Embryonic facial prominence (tissue), 1 donor: ENCODE results near the gene SH3RF1.

Experiments
- DNase-seq: peaks from one replicate; pipeline ENCODE4 v3.0.0-alpha.2; 2016; ENCODE audit errors: extremely low spot score

The SH3RF1 gene

DNA sequence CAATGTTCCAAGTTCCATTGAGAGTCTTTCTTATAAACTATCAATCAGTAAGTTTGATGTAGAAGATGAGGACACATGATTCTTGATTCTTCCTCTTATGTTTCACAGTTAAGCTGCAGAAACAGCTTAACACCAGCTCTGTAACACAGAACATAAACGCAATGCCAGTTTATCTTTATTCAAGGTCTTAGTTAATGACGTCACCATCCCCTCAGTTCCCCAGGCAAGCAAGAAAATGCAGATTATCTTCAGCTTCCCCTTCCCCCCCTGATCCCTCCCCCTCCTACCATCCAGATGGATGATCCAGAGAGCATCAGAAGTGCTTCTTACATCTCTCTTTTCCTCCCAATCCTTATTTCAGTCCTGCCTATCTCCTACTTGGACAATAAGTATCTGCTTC lies 4.4 kb upstream of the SH3RF1 start:
- DNase-seq, result no peak

DNA sequence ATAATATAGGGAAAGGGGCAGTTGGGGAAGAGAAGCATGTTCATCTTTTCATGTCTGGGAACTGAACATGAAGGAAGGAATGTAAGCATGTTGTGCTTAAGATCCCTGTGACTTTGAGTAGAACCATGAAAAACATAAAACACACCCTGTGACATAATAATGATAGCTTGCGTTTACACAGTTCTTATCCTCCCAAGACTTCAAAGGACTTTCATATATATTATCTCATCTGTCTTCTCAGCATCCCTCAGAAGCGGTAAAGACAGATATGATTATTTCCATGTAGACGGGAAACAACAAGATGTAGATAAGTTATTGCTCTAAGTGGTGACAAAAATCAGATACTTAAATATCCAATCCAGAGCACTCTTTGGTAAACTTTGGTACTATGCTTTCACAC lies 3.3 kb upstream of the SH3RF1 start:
- no peak for DNase-seq

DNA sequence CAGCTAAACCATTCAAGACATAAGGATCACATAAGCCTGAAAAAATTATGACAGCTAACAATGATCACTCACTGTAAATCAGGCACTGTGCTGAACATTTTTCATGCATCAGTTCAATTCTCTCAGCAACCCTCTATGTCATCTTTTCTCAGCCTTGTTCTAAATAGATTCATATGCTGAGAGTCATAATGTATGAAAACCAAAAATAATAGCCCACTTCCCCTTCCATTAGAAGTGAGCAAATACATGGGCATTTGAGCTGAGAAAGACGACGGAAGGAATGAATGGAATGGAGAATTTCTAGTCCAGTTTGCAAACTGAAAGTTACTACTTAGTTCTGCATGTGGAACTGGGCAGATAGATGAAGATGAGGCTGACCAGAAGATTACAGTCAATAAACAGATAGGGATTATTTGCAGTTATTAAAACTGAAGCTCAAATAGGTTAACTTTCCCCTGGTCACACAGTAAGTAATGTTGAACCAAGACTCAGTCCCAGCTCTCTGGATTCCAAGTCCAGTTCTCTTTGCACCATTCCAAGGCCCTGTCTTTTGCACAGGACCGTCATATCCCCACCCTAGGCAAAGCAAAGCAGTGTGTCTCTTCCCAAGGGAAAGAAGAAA lies 1.6 kb upstream of the SH3RF1 start:
- peak; percentile 40 for DNase-seq

DNA sequence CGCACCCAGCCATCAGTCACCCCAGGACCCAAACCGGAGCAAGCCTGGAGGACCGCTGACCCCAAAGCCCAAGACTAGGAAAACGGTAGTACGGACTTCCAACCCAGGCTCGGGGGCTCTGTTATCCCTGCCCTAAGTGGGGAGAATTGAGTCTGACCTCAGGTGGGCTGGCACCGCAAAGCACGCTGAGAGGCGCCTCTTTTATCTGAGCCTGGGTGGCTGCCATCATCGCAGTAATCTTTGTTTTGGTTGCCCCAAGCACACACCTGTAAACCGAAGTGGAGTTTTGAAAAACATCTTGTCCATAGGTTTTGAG lies 894 bp upstream of the SH3RF1 start:
- no peak for DNase-seq

DNA sequence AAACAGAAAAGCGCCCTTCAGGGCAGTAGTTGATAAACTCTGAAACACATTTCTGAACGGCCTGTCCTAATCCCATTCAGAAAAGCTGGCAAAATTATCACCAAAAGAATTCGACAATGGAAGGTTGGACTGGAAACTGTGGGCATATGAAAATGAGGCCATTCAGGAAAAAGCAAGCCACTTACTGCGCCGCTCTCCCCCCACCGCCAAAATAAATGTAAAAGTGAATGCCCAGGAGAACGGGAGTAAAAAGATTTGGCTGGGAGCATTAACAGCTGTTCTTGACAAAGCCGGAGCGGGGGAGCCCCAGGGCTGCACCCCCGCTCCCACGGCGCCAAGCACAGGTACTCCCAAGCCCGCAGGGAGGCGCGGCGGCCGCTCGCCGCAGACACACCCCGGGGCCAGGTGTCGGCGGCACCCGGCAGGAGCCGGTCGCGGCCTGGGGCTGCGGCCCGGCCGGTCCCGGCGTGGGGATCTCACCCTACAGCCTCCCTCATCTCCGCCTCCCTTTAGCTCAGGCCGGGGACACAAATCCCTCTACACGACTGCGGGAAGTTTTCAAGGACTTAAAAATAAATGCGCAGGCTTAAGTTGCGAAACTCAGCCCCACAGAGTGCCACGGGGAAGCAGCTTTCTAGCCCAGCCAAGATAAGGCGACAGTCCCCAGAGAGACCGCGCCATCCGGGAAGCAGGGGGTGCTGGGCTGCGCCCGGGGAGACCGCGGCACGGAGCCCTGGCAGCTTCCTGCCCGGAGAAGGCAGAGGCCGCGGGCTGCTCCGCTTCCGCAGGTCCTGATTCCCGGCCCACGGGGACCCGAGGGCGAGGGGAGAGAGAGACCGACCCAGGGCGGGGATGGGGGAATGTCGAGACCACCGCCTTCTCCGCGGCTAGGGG lies 593 bp downstream of the SH3RF1 start:
- peak; percentile 22 for DNase-seq

DNA sequence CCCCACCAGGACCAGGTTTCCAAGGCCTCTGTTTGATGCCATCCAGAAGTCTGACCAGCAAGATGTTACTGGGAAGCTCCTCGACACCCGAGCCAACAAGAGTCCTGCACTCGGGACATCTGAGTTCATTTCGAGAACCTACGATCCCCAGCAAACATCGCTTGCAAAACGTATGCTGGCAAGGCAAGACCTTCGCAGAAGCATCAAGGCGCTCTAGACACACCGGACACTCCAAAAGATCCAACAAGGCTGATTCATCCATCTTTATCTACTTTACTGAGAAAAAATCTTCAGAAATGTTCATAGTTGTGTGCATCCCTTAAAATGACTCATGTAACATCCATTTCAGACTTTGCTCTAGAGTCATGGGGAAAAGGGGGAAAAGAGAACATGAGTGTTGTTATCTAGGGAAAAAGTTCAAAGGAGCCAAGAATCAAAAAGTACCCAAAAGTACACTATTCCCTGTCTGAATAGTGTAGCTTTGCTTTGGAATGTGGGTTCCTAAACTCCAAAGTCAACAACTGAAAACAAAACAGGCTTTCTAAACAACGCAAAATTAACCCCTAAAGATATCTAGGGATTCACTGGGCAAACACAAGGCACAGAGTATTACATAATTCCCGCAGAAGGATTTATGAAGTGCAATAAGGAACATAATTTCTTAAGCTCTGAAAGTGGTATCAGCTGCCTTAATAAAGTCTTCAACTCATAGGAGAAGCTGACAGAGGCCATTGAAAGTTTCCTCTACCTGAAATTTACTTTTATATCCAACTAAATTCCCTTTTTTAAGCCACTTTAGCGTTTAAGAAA lies 1.6 kb downstream of the SH3RF1 start:
- no peak for DNase-seq

DNA sequence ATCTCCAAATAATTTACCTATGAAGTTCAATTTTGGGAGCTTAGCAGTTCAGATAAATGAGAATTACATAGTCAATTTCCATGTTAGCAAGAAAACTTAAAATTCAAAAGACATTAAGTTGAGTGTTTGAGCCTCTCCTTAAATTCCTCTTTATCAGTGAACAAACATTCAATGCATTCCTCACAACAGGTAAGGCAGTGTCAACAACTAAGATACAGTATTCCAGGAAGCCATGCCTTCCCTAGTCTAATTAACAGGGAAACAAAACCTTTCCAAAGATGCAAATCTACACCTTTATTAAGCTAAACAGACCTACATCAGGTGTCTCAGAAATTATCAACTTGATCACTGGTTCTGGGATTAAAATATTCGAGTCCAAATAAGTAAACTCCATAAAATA lies 3.7 kb downstream of the SH3RF1 start:
- DNase-seq, result no peak

DNA sequence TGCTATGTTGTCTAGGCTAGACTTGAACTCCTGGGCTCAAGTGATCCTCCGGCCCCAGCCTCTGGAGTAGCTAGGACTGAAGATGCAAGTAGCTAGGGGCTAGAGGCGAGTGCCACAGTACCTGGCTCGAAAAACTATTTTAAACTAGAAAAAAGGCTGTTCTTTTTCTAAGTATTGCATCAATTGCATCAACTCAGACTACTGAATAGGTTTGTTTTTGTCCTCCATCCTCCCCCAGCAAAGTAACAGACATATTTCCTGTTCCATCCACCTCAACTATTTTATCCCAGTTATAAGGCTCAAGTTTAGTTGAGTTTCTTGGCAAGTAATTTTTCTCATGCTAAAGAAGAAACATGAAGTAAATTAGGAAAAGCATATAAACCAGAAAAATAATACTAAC lies 4.1 kb downstream of the SH3RF1 start:
- DNase-seq, result no peak

DNA sequence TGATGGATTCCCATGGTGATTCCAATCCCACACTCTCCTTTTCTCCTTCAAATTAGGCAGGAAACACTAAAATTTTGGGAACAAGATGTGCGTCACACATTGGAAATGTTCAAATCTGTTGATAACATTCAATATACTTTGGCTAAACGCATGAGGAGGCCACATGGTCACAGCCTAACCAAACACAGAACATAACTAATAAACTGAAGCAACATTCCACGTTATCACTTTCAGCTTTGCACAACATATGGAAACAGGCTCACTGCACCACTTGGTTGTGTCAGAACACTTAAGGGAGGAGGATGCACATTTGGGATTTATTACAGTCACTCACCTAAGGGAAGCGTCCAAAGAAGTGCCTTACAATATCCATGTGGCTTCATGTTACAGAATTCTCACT lies 4.7 kb downstream of the SH3RF1 start:
- DNase-seq, result no peak

DNA sequence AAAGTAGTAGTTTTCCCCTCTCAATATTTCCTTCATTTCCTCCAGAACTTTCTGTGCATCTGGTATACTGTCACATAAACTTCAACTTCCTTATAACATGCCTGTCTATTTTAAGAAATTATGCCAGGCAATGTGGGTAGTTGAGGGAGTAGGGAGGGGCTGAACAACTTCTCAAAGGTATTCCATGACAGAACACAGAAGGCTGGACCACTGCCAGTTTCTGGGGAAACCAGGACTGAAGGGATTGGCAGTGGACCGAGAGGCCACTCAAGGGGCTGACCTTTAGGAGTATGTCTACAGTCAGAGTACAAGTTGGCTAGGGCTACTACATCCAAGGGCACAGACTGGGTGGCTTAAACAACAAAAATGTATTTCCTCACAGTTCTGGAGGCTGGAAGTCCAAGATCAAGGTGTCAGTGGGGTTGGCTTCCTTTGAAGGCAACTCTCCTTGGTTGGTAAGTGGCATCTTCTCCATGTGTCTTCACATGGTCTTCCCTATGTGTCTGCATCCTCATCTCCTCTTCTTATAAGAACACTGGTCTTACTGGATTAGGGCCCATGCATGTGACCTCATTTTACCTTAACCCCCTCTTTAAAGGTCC lies 6.9 kb downstream of the SH3RF1 start:
- no peak for DNase-seq

DNA sequence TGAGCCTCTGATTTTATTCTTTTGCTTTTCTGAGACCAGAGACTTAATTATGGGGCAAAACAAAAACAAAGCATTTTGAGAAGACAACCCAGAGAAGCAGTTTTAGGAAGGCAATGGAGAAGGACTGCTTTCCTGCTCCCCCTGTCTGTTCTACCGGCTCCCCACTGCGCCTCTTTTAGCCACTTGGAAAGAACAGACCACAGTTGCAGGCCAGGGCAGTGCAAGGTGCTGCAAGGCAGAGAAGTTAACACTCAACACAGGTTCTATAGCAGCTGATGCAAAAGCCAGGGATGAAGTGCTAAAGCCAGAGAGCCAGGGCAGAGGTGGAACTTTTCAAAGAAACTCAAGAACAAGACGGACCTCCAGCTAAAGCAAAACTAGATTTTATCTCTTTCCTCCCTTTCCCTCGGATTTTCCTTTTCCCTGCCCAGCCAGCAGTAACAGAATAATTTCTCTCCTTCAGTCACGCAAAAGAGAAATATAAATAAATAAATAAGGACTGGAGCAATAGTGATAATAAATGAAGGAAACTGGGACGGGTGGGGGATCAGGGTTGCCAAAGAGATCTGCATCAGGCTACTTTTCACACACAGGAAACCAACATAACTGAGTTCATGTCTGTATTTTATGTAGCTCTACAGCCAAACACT lies 10.4 kb downstream of the SH3RF1 start:
- no peak for DNase-seq

DNA sequence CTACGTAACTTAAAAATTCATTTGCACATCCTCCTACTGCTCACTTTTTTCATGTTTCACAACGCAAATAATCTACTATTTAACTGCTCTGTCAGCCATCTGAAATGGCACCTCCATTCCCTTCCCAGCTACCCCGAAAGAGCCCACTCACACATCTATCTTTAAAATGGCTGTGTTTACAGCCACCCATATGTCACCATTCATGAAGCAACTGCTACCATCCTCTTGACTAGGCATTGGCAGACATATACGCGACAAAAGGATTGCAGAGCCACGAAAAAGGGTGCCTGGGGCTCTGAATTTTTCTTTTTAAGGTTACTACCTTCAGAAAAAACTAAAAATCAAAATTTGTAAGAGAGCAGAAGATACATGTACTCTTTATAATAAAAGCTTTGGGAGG lies 11.5 kb downstream of the SH3RF1 start:
- no peak for DNase-seq

DNA sequence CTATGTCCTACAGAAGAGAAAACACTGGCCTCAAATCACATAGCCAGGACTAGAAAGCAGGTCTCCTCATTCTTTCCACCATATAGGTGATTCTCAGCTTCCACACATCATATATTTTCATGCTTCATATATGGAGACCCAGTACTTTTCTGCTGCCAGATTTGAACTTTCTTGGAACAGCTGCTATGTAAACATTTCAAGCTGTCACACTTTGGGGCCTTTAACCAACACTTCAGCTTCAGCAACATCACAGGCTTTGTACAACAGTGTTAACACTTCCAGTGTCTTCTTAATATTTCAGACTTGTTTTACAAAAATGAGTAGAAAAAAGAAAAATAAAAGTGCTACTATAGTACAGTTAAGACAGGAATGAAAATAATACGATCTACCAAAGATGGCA lies 12.6 kb downstream of the SH3RF1 start:
- DNase-seq, result no peak

DNA sequence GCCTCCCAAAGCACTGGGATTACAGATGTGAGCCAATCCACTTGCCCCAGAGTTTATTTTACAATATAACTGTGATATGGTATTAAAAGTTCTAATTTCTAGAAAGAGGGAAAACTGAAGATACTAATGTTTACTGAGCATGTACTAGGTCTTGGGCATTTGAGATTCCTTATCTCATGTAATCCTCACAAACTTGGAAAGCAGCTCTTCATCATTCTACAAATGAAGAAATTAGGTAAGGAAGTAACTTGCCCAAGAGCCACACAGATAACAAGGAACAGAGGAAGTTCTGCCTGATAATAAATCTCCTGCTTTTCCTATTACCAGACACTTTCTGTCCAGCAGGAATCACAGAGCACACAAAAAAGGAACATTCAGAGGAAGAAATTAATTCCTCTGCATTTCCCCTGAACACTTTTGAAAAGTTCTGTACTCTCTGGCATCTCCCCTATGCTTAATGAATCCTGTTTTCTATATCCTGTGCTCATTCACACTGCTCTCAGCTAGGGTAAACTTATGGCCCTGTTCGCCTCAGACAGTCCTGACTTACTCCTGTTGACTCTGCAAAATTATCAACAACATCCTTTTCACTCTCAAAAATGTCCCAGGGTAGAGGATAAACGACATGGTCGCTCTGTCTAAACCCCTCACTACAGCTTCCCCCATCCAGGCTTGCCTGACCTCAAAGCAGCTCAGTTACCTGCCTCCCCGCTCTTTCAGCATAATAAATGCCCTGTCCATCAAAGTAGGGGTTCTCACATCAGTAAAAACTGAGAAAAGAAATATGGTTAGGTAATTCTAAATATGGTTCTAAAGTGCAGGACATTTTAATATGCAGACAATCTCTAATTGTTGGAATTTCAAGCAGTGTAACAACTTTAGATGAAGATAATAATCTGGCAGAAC lies 13.6 kb downstream of the SH3RF1 start:
- DNase-seq, result no peak

DNA sequence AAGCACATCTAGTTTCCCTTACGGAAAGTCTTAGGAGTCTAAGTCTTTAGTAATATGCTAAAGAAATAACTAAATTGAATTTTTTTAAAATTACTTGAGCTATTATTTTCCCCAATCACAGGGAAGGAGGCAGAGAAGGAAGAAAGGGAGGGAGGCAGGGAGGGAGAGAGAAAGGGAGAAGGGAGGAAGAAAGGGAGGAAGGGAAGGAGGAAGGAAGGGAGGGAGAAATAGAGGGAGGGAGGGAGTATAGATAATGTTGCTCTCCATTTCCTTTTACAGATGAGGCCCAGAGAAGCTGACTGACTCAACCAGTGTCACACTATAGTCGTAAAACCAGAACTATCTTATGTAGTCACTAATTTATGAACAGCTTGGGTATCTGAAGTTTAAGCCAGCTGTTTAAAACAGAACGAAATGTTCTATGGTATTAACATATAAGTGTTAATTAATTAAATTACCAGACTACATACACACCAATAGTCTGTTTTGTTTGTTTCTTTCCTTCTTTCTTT lies 14.6 kb downstream of the SH3RF1 start:
- DNase-seq, result no peak

DNA sequence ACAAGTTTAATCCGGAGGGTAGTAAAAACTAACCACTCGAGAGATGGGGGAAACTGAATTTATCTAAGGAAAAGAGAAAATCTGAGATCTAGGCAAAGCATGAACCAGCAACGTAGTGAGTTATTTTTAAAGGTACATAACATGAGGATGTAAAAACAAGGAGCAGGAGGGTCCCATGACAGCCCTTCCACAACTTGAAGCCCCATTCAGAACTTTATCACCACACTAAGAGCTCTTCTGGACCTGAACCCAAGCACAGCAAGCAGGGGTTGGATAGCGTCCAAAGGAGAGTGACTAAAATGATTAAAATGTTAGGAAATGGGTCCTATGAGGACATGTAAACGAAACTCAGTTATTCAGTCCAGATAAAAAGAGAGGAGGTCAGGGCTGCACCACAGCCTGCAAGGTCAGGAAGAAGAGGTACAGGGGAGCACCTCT lies 16.2 kb downstream of the SH3RF1 start:
- DNase-seq, result no peak

DNA sequence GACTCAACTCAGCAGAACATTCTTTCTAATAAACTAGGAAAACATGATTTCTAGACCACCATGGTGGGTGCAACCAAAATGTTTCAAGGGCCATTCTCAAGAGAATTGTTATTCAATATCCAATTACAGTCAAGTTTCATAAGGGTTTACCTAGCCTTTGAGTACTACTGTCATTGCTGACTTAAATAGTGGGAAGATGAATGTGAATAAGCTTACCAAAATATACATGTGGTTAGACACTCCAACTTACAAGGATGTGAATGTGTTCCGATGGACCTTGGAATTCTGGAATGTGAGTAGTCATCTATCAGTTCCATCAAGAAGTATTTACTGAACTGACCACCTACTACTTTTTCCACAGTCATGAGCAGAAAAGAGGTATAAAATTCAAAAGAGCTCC lies 16.9 kb downstream of the SH3RF1 start:
- DNase-seq, result no peak

DNA sequence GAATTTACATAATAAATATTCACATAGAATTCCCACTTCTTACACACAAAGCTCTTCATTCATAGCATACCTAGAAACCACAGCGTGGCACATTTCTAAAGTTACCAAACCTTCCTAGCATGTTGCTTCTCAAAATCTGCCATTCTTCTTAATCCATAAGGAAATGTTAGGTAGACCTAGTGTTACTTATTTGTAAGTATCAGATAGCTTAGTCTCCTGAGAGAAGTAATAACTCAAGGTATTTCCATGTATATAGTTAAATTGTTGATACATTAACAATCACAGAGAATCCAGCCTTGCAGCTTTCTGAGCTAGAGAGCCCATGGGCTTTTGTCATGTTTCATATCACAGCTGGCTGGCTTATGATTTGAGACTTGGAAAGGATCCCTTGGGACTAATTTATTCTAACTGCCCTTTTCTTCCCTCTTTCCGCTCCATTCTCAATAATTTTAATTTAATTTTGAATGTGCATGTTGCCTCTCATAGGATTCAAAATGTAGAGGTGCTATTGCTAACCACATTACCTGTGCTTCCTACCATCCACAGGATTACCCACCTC lies 17.6 kb downstream of the SH3RF1 start:
- DNase-seq, result no peak

DNA sequence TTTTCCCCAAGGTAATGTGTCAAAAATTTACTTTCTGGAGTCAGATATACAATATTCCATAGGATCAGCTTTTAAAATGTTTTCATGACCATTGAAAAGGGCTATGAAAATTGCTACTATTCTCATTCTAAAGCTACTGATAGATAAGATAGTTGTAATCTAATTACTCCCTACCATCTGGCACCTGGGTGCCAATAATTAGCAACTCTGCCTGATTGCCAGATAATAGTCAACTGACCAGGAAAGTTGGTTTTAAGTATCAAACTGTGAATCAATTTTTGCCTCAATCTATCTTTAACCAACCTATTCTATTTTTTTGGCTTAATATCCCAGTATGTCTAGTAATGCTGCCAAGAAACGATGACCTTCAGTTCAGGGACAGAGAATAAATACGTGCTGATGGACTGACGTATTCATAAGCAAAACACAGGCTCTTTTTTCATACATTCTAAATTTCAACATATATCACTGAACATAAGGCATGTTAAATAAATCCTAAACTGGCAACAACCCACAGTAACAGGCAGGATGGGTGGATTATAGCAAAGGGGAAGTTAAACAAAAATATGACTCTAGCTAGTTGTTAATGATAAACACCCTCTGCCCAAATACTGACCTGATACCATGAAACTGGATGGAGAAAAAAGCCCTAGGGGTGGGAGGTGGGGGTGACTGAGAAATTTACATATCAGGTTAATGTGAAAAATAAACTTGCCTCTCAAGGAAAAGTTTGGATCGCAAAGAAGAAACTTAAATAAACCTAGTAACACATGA lies 18.2 kb downstream of the SH3RF1 start:
- no peak for DNase-seq
